RKO (cell line): ENCODE results near the gene WFDC6.
"Not testable (repeated sequence)": the region's sequence is repeated elsewhere in the genome, so short reads cannot be mapped to it uniquely, and the experiment has no call there.

Experiments used
- DNase-seq: peaks from one replicate; pipeline ENCODE4 v3.0.0-alpha.2; 2016; ENCODE audit warnings: low spot score

The WFDC6 gene

DNA sequence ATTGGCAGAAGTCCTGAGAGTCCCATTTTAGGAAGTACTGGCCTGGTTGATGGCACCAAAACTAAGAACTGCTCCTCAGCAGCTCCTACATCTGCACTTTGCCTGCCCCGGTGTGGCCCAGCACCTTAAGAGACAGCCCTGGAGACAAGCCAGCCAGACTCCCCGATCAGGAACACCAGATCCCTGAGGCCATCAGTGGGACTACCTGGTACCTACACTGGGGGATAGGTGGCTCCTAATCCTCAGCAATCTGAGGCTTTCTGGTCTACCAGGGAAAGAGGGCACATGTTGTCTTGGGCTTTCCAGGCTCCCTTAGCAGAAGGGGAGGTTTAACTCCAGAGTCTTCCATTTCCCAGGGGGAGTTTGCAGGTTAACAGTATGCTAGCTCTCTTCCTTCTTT lies at the start of gene WFDC6:
Gene WFDC6 (minus strand): TSS at position 101 of the 400 bp plus-strand sequence. CDS start 75 bp downstream, at position 26.
- DNase-seq = no peak

- DNase-seq = no peak
Measured at GRCh38 chr20:45588800-45589199, 49.5 kb upstream of the WFDC6 start.

GRCh38 chr20:45585986-45586385 lies 46.7 kb upstream of the WFDC6 start:
- not testable (repeated sequence) for DNase-seq

- DNase-seq = not testable (repeated sequence)
Measured at GRCh38 chr20:45584294-45584693, 45.0 kb upstream of the WFDC6 start.

DNA sequence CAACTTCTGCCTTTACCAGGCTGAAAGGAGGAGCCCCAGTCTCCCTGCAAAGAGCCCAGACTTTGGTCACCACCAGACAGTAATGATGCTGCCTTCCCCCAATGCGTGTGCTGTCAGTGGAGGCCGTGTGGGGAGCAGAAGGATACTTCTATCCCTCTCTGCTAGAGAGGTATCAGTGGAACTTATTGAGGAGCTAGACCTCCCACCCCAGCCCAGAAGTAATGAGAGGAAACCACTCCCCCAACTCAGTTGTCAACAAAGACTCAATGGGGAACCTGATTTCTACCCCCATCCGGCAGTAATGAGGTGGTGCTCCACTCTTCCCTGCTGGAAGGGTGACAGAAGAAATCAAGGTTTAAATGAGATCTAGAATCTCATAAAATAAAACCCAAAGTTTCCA lies 44.2 kb upstream of the WFDC6 start:
- no peak for DNase-seq

DNA sequence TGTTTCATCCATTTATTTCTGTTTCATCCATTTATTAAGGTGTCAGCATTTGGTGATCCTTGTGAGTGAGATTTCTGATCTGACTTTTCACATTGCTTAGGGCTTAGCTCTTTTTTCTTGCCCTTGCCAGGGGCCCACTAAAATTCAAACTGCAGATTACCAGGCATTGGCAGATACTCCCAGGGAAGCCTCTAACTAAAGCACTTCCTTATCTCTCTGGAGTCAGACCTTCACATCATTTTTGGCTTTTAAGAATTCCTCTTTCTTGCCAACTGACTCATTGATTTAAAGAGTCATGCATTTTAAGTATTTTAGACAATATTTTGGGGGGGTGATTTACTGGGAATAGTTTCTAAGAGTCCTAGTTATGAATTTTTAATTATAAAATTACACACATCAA lies 42.4 kb upstream of the WFDC6 start:
- DNase-seq = no peak

GRCh38 chr20:45579184-45579583 lies 39.9 kb upstream of the WFDC6 start, which contains the start of gene WFDC8:
Gene WFDC8, minus strand, starts transcription at chr20:45579284. Its CDS starts 37 bp downstream, at chr20:45579247.
- no peak for DNase-seq

DNA sequence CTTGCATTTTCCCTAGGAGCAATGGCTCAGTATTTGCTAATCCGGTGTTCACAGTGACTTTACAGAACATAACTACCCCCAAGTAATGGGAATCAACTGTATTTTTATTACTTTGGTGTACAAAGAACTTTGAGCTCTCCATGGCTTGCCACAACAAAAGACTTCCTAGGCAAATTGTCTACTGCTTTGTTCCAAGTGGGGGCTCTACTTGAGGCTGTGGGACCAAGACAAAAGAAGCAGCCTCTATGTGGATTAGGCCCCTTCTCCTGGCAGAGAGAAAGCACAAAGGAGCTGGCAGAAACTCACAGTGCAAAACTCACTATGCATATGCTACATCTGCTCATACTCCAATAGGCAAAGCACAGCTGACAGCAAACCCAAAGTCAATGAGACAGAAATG lies 38.9 kb upstream of the WFDC6 start:
- no peak for DNase-seq

GRCh38 chr20:45576995-45577394 lies 37.7 kb upstream of the WFDC6 start:
- no peak for DNase-seq

GRCh38 chr20:45575931-45576330 lies 36.6 kb upstream of the WFDC6 start:
- DNase-seq = no peak

- DNase-seq = not testable (repeated sequence)
Measured at GRCh38 chr20:45569650-45570049, 30.4 kb upstream of the WFDC6 start.

DNA sequence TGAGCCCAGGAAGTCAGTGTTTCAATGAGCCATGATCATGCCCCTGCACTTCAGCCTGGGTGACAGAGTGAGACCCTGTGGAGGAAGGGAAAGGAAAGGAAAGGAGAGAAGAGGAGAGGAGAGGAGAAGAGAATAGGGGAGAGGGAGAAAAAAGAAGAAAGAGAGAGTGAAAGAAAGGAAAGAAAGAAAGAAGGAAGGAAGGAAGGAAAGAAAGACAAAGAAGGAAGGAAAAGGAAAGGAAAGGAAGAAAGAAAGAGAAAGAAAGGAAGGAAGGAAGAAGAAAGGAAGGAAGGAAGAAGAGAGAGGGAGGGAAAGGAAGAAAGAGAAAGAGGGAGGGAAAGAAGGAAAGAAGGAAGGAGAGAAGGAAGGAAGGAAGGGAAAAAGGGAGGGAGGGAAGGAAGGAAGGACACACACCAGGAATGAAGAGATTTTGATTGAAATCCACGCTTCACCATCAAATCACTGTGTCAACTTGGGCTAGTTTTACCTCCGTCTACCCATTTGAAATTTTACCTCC lies 25.5 kb upstream of the WFDC6 start:
- no peak for DNase-seq

- no peak for DNase-seq
Measured at GRCh38 chr20:45555198-45555597, 15.9 kb upstream of the WFDC6 start.

GRCh38 chr20:45552456-45552855 lies 13.2 kb upstream of the WFDC6 start:
- no peak for DNase-seq

DNA sequence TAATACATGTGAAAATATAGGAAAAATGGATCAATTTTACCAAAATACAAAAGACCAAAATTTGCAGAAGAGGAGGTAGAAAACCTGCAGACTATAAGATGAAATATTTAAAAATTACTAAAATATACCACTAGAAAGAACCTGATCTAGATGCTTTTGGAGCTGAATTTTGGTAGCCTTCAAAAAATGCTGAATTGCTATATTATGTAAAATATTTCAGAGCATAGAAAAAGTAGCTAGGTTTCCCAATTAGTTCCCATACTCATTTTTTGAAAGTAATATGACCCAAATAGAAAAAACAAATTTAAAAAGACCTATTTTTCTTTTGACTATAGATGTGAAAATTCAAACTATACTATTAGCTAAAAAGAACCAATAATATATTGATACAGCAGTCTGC lies 11.5 kb upstream of the WFDC6 start:
- DNase-seq = no peak

DNA sequence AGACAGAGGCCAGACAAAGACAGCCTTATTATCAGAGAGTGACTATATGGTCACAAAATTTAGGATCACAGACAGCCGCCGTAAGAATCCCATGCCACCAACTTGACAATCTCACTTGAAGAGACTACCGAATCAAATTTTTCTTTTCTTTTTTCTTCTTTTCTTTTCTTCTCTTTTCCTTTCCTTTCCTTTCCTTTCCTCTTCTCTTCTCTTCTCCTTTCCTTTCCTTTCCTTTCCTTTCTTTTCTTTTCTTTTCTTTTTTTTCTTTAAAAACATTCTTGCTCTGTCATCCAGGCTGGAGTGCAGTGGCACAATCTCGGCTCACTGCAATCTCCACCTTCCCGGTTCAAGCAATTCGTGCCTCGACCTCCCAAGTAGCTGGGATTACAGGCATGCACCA lies 9.1 kb upstream of the WFDC6 start:
- no peak for DNase-seq

- no peak for DNase-seq
Measured at GRCh38 chr20:45547206-45547770, 8.0 kb upstream of the WFDC6 start, which contains the start of gene EPPIN. Gene EPPIN, minus strand, starts transcription at chr20:45547401. Its CDS starts 44 bp downstream, at chr20:45547357.

GRCh38 chr20:45545754-45546453 lies 6.6 kb upstream of the WFDC6 start:
- DNase-seq = peak; percentile 58

DNA sequence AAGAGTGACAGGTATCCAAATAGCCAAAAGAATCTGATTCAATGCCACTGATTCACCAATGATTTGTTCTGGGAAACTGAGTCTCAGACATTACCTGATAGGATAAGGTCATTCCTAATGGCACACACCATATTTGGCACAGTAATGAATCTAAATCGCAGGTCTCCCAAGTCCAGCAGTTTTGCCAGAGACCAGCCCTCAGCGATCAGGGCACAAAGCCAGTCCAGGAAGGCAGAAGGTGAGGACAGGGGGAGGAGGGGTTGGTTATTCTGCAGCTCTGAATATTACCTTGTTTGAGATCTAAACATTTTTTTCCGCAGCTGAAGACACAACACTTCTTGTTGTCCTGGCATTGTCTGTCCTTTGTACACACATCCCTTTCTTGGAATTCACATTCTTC lies 6.1 kb upstream of the WFDC6 start:
- DNase-seq = no peak

DNA sequence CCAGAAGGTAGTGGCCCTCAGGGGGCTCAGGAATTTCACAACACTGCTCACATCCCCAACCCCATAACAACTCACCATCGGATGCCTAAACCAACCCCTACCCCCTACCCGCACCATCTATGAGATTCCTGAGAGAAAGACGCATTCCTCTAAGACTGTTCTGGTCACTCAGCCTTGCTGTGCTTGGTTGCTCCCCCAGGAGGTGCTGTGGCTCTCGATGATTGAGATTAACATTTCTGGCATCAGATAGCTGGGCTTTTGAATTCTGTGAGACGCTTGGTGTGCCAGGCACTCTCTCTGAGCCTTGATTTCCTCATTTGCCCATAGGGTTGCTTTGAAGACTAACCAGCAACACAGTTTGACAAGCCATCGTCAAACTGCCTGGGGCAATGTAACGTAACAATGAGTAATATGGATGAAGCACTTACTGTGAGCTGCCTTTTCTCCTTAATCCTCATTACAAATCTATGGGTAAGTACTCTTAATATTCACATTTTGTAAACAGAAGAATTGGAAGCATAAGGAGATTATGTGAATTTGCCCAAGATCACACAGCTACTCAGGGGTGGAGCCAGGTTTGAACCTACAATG lies 978 bp downstream of the WFDC6 start:
- no peak for DNase-seq

- DNase-seq = no peak
Measured at GRCh38 chr20:45527294-45527693, 12.0 kb downstream of the WFDC6 start.

DNA sequence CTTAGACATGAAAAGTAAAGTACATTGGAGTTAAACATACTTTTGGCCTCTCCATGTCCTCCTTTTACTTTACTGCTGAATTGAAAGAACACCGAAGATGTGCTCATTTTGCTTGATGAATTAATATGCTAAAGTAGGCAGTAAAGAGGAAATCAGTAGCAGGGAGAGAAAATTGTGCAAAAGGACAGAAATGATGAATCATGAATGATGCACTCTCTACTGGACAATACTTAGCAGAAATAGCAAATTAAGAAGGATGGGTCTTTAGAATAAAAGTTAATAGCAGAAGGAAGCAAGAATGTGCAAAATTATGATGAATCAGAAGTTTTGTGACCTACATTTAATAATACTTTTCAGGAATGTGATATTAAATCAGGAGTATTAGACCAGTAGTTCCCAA lies 15.5 kb downstream of the WFDC6 start:
- DNase-seq = no peak

GRCh38 chr20:45518282-45518681 lies 21.0 kb downstream of the WFDC6 start:
- DNase-seq = no peak
